ENCODE data around the gene UBE2QL1. TPM values are rescaled to one million over a fixed set of nuclear protein-coding genes. Genes with fewer than 3 reads are reported as not detected.

The UBE2QL1 gene
- total RNA-seq, 1 donor from 2014 or later, result 2.7 TPM

- no peak overlapping the region for H3K4me3 Mint-ChIP-seq
- H3K36me3 Mint-ChIP-seq (ENCODE audit: low read depth), result no peaks in the 10 kb centered on the region
- TF ChIP-seq CTCF (conservative IDR thresholded peaks at IDR 0.05), result no peak
- H3K4me1 Mint-ChIP-seq, result no peaks in the 10 kb centered on the region
- no peaks in the 10 kb centered on the region for H3K27me3 Mint-ChIP-seq (ENCODE audit: low read depth)
- peaks cover 7% of the 10 kb centered on the region for H3K9me3 Mint-ChIP-seq
- H3K27ac Mint-ChIP-seq (ENCODE audit: unreplicated experiment), result no peak overlapping the region
- DNase-seq (ENCODE audit: low read depth, low spot score), result no peak
Observed at GRCh38 chr5:6505416-6505755, 56.7 kb downstream of the UBE2QL1 start.

GRCh38 chr5:6505783-6506557, 57.3 kb downstream of the UBE2QL1 start:
- H3K9me3 Mint-ChIP-seq, result peaks cover 3% of the 10 kb centered on the region
- H3K27ac Mint-ChIP-seq (ENCODE audit: unreplicated experiment), result no peak overlapping the region
- no peaks in the 10 kb centered on the region for H3K27me3 Mint-ChIP-seq (ENCODE audit: low read depth)
- no peak for TF ChIP-seq CTCF (conservative IDR thresholded peaks at IDR 0.05)
- DNase-seq (ENCODE audit: low read depth, low spot score), result no peak
- H3K4me3 Mint-ChIP-seq, result no peak overlapping the region
- H3K36me3 Mint-ChIP-seq (ENCODE audit: low read depth), result no peaks in the 10 kb centered on the region
- H3K4me1 Mint-ChIP-seq, result no peaks in the 10 kb centered on the region

GRCh38 chr5:6506611-6507010, 58.0 kb downstream of the UBE2QL1 start:
- TF ChIP-seq CTCF (conservative IDR thresholded peaks at IDR 0.05), result no peak
- no peak overlapping the region for H3K4me3 Mint-ChIP-seq
- no peaks in the 10 kb centered on the region for H3K27me3 Mint-ChIP-seq (ENCODE audit: low read depth)
- no peaks in the 10 kb centered on the region for H3K9me3 Mint-ChIP-seq
- no peak for DNase-seq (ENCODE audit: low read depth, low spot score)
- H3K36me3 Mint-ChIP-seq (ENCODE audit: low read depth), result no peaks in the 10 kb centered on the region
- no peak overlapping the region for H3K27ac Mint-ChIP-seq (ENCODE audit: unreplicated experiment)
- H3K4me1 Mint-ChIP-seq, result no peaks in the 10 kb centered on the region

GRCh38 chr5:6508931-6509330, 60.3 kb downstream of the UBE2QL1 start:
- no peaks in the 10 kb centered on the region for H3K36me3 Mint-ChIP-seq (ENCODE audit: low read depth)
- no peak for DNase-seq (ENCODE audit: low read depth, low spot score)

GRCh38 chr5:6510132-6510531, 61.5 kb downstream of the UBE2QL1 start:
- Mint-ChIP-seq H3K36me3 (ENCODE audit: low read depth) (no peaks in the 10 kb centered on the region), H3K4me3 (no peak overlapping the region), H3K4me1 (no peaks in the 10 kb centered on the region), H3K27ac (ENCODE audit: unreplicated experiment) (no peak overlapping the region), H3K27me3 (ENCODE audit: low read depth) (no peaks in the 10 kb centered on the region), H3K9me3 (no peaks in the 10 kb centered on the region)
- no peak for TF ChIP-seq CTCF (conservative IDR thresholded peaks at IDR 0.05)
- no peak for DNase-seq (ENCODE audit: low read depth, low spot score)

More at GRCh38 chr5:6508931-6509330, 60.3 kb downstream of the UBE2QL1 start:
- H3K27ac Mint-ChIP-seq (ENCODE audit: unreplicated experiment), result no peak overlapping the region
- no peaks in the 10 kb centered on the region for H3K9me3 Mint-ChIP-seq
- no peak overlapping the region for H3K4me3 Mint-ChIP-seq
- TF ChIP-seq CTCF (conservative IDR thresholded peaks at IDR 0.05), result no peak
- H3K27me3 Mint-ChIP-seq (ENCODE audit: low read depth), result no peaks in the 10 kb centered on the region
- H3K4me1 Mint-ChIP-seq, result no peaks in the 10 kb centered on the region
